KMS-11 (cell line): ENCODE results near the gene LMNA.

Experiments
- H2AFZ ChIP-seq: fragments of 200-600 bp; sonication (generic); 2 replicates; pipeline ENCODE4 v1.6.1; 2016; ENCODE audit warnings: antibody characterized with exemption, mixed run types, low read depth
- H3K27ac ChIP-seq: fragments of 200-600 bp; sonication (generic); 2 replicates; pipeline ENCODE4 v1.6.1; 2016; ENCODE audit warnings: mild to moderate bottlenecking, mixed run types
- H3K27me3 ChIP-seq: fragments of 200-600 bp; sonication (generic); 2 replicates; pipeline ENCODE4 v1.6.1; 2017; ENCODE audit warnings: mild to moderate bottlenecking, low read depth, mixed run types, moderate library complexity; ENCODE audit not compliant: insufficient read depth
- H3K36me3 ChIP-seq: fragments of 200-600 bp; sonication (generic); 2 replicates; pipeline ENCODE4 v1.6.1; 2017; ENCODE audit warnings: mild to moderate bottlenecking, mixed run types; ENCODE audit not compliant: insufficient read depth
- H3K4me1 ChIP-seq: fragments of 200-600 bp; sonication (generic); 2 replicates; pipeline ENCODE4 v1.6.1; 2016; ENCODE audit warnings: mild to moderate bottlenecking, low read depth, mixed run types; ENCODE audit not compliant: poor library complexity, severe bottlenecking
- H3K4me2 ChIP-seq: fragments of 200-600 bp; sonication (generic); 2 replicates; pipeline ENCODE4 v1.7.0; 2016; ENCODE audit warnings: mild to moderate bottlenecking, mixed run types
- H3K4me3 ChIP-seq: fragments of 200-600 bp; sonication (generic); IDR thresholded peaks from 2 replicates; pipeline ENCODE4 v1.6.1; 2017; ENCODE audit warnings: low read depth, low read length, mixed read lengths; ENCODE audit not compliant: insufficient read depth
- H3K79me2 ChIP-seq: fragments of 200-600 bp; sonication (generic); 2 replicates; pipeline ENCODE4 v1.6.1; 2016; ENCODE audit warnings: low read depth, mixed run types; ENCODE audit not compliant: insufficient read depth
- H3K9ac ChIP-seq: fragments of 200-600 bp; sonication (generic); 2 replicates; pipeline ENCODE4 v1.6.1; 2016; ENCODE audit warnings: mild to moderate bottlenecking, mixed run types
- H4K20me1 ChIP-seq: fragments of 200-600 bp; sonication (generic); 2 replicates; pipeline ENCODE4 v1.6.1; 2016; ENCODE audit warnings: mild to moderate bottlenecking, mixed run types; ENCODE audit not compliant: insufficient read depth
- TF ChIP-seq, protein P1 (sequence below): fragments of 200-600 bp; sonication (generic); conservative IDR thresholded peaks from 2 replicates; pipeline ENCODE4 v1.6.1; 2017; ENCODE audit warnings: low read depth, mild to moderate bottlenecking, antibody characterized with exemption, low read length, moderate library complexity, mixed read lengths

Gene LMNA

GRCh38 chr1:156149374-156150332 is 35.1 kb downstream of the LMNA start:
- TF ChIP-seq, protein P1, sequence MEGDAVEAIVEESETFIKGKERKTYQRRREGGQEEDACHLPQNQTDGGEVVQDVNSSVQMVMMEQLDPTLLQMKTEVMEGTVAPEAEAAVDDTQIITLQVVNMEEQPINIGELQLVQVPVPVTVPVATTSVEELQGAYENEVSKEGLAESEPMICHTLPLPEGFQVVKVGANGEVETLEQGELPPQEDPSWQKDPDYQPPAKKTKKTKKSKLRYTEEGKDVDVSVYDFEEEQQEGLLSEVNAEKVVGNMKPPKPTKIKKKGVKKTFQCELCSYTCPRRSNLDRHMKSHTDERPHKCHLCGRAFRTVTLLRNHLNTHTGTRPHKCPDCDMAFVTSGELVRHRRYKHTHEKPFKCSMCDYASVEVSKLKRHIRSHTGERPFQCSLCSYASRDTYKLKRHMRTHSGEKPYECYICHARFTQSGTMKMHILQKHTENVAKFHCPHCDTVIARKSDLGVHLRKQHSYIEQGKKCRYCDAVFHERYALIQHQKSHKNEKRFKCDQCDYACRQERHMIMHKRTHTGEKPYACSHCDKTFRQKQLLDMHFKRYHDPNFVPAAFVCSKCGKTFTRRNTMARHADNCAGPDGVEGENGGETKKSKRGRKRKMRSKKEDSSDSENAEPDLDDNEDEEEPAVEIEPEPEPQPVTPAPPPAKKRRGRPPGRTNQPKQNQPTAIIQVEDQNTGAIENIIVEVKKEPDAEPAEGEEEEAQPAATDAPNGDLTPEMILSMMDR: no peak
- H2AFZ ChIP-seq: no peak overlapping the region
- no peaks in the 10 kb centered on the region for H3K79me2 ChIP-seq
- H3K36me3 ChIP-seq: no peaks in the 10 kb centered on the region
- H3K4me2 ChIP-seq: no peak overlapping the region
- peaks cover 10% of the 10 kb centered on the region; the same call in 1 of the 2 replicates for H3K27me3 ChIP-seq
- H3K9ac ChIP-seq: no peak overlapping the region
- no peaks in the 10 kb centered on the region for H4K20me1 ChIP-seq
- H3K27ac ChIP-seq: no peak overlapping the region
- no peak overlapping the region for H3K4me3 ChIP-seq
- H3K4me1 ChIP-seq: peaks cover 32% of the 10 kb centered on the region

- no peaks in the 10 kb centered on the region for H4K20me1 ChIP-seq
- H3K4me1 ChIP-seq: peaks cover 23% of the 10 kb centered on the region
- H3K4me3 ChIP-seq: no peak overlapping the region
- H3K9ac ChIP-seq: no peak overlapping the region
- H3K4me2 ChIP-seq: no peak overlapping the region
- H2AFZ ChIP-seq: no peak overlapping the region
- H3K27me3 ChIP-seq: peaks cover 10% of the 10 kb centered on the region; the same call in 1 of the 2 replicates
- TF ChIP-seq, protein P1: no peak
- H3K36me3 ChIP-seq: no peaks in the 10 kb centered on the region
- no peak overlapping the region for H3K27ac ChIP-seq
- H3K79me2 ChIP-seq: no peaks in the 10 kb centered on the region
Measured at GRCh38 chr1:156150333-156151011, 36.0 kb downstream of the LMNA start.

- H2AFZ ChIP-seq: no peak overlapping the region
- no peaks in the 10 kb centered on the region for H3K36me3 ChIP-seq
- peaks cover 16% of the 10 kb centered on the region for H3K4me1 ChIP-seq
- TF ChIP-seq, protein P1: no peak
- no peak overlapping the region for H3K27ac ChIP-seq
- no peak overlapping the region for H3K4me2 ChIP-seq
- no peak overlapping the region for H3K4me3 ChIP-seq
- no peaks in the 10 kb centered on the region for H4K20me1 ChIP-seq
- H3K27me3 ChIP-seq: peaks cover 10% of the 10 kb centered on the region; the same call in 1 of the 2 replicates
- no peaks in the 10 kb centered on the region for H3K79me2 ChIP-seq
- H3K9ac ChIP-seq: no peak overlapping the region
Measured at GRCh38 chr1:156151093-156151688, 36.7 kb downstream of the LMNA start.

GRCh38 chr1:156152628-156153027 is 38.1 kb downstream of the LMNA start:
- Histone ChIP-seq H3K9ac (no peak overlapping the region), H3K36me3 (no peaks in the 10 kb centered on the region), H3K4me1 (peaks cover 9% of the 10 kb centered on the region), H3K4me2 (no peak overlapping the region), H3K79me2 (no peaks in the 10 kb centered on the region), H3K27me3 (peaks cover 9% of the 10 kb centered on the region; the same call in 1 of the 2 replicates), H3K4me3 (no peak overlapping the region), H4K20me1 (no peaks in the 10 kb centered on the region), H3K27ac (no peak overlapping the region), H2AFZ (no peak overlapping the region)
- TF ChIP-seq, protein P1: no peak
